ENCODE measurements around the gene KRT7.
"Not testable (repeated sequence)": the region's sequence is repeated elsewhere in the genome, so short reads cannot be mapped to it uniquely, and the experiment has no call there.

KRT7 gene

DNA sequence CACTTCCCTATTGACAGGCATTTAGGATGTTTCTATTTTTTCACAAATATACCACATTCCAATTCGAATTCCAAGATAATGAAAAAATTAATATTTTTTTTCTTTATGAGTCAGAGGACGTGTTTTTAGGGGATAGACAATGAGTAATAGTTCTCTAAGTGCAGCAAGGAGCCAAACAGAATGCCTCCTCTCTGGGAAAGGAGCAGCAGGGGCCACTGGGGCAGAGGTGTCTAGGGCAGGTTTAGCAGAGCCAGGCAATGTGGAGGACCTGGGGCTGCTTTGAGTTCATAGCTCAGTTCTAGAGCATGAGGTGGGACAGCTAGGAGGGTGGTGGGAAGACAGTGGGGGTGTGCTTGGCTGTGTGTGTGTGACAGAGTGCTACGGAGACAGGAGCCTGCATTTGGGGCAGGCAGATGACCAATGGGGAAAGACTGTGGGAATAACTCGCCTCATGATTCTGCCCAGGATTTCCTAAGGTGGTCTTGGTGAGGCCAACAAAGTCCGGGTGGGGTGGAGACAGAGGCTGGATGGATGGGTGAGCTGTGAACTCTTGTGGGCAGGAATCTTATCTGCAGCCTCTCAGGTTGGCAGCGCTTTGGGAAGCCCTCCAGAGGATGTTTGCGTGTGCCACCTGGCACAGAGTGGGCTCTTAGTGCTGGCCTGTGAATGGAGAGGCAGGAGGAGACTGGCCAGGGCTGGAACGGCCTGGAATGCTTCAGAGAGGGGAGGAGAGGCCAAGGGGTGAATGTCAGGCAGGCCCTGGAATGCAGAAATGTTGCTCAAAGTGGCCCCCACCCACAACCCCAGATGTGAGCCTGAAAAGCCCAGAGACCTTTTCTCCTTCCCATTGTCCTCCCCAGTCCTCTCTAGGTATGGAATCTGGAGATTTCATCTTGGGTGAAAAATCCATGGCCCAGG is 2.4 kb upstream of the KRT7 start:
- DNase-seq, result no peak

- no peak for DNase-seq
Measured at GRCh38 chr12:52231305-52232202, 1.5 kb upstream of the KRT7 start.

DNA sequence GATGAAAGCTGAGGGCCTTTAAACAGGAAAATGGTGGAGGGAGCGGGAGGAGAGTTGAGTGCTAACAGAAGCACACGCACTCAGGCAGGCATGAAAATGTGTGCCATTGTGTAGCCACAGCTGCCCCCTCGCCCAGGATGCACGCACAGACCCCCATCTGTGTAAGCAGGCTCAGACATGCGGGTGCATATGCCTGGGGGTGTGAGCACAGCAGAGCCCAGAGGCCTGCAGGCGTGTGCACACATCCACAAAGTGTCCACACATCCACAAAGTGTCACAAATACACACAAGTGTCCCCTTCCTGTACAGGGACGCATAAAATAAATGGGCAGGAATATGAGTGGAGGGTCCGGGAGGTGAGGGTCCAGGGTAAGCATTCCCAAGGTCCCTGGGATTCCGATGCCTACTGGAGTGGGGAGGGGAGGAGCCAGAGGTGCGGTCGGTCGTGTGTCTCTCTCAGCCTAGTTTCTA is 805 bp upstream of the KRT7 start:
- no peak for DNase-seq

- DNase-seq, result no peak
Measured at GRCh38 chr12:52233462-52234207, 592 bp downstream of the KRT7 start.

- DNase-seq, result no peak
Measured at GRCh38 chr12:52234223-52234810, 1.3 kb downstream of the KRT7 start.

DNA sequence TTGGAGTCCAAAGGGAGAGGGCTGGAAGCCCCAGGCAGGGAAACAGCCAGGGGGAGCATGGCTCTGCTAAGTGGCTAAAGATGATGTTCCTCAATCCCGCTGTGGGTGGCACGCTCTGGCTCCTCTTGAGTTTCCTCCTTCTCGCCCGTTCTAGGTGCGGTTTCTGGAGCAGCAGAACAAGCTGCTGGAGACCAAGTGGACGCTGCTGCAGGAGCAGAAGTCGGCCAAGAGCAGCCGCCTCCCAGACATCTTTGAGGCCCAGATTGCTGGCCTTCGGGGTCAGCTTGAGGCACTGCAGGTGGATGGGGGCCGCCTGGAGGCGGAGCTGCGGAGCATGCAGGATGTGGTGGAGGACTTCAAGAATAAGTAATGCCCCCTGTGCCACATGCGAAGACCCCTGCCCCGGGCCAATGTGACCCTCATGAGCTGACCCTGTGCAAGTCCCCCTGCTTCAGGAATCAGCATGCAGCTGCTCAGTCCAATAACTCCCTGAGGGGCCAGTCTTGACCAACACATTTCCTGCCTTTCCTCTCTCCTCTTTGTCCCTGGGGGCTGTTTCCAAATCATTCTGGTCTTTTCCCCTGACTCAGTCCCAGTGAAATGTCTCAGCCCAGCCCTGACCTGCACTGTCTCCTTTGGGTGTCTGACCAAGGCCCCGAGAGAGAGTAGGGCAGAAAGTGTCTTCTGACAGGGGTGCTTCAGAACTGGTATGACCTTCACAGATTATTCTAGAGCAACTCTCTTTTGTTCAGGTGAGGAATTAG is 2.1 kb downstream of the KRT7 start:
- DNase-seq, result no peak

- no peak for DNase-seq
Measured at GRCh38 chr12:52235822-52236361, 2.8 kb downstream of the KRT7 start.

DNA sequence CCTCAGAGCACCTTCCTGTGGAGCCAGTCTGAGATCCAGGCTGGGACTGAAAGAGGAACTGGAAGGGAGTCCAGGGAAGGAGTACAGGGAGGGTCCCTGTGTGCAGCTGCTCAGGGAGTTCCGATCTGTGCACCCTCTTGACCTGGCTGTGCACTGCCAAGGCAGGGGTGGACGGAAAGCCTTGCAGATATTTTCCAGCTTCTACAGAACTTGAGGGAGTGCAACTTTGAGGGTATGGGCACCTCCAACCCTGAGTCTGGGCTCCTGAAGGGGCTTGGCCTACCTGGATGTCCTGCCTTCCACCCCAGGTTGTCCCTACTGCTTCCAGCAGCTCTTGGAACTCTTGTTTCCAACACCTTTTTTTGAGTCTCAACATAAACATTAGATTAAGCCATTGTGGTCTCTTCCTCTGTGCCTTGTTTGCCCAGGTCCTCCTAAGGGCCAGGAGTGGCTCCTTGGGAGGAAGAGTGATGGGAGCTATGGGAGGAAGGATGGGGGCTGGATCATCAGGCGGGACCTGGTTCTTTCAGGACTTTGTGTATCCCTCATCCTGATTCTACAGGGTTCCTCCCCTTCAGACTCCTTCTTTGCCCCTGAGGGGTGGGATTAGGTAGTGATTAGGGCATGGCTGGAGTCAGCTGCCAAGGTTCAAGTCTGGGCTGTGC is 3.5 kb downstream of the KRT7 start:
- no peak for DNase-seq

DNA sequence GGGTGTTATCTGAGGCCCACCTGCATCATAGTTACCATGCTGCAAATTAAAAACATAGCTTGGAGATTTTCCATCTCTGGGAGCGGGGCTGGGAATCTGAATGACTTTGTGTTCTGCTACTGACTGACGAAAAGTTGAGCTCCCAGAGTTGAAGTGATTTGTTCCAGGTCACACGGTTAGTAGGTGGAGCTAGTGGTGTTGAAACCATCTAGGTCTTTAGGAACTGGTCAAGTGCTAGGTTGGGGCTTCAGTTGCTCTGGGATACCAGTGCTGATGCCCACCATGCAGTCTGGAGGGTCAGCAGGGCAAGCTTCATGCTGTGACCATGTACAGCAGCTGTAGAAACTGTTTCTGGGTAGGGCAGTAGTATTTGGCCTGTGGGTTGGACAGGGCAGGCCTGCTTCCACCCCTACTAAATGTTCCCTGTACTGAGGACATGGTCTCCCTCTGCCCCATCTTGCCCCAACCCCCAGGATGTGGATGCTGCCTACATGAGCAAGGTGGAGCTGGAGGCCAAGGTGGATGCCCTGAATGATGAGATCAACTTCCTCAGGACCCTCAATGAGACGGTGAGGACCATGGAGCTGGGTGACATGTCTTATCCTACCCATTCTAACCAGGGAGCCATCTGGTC is 5.3 kb downstream of the KRT7 start:
- no peak for DNase-seq

DNA sequence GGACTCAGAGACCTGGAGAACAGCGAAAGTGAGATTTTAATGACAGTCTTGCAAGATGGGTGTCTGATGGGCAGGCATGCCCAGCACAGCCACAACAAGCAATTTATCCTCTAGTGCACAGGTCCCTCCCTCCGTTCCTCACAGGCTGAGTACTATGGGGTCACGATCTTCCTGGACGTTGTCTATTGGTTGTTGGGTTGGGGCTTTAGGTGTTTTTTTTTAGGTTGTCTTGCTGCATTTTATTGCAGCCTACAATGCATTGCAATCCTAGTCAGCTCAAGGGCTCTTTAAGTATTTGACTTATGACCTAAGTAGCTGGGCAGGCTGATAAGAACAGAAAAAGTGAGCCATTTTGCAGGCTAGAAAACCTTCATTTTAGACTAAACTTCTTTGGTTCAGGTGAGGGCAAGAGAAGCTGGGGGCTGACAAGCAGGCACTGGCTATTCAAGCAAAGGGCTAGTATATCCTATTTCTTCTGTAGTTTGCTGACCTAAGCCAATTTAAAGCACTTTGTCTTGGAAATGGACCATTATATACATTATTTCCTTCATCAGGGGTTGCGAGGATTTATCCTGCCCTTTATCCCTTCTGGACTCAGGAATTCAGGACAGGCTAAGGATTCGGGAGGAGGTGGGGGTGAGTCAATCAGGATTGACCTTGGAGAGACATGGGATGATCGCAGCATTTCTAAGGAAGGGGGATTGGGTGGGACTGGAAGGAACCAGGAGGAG is 6.0 kb downstream of the KRT7 start:
- DNase-seq, result no peak

DNA sequence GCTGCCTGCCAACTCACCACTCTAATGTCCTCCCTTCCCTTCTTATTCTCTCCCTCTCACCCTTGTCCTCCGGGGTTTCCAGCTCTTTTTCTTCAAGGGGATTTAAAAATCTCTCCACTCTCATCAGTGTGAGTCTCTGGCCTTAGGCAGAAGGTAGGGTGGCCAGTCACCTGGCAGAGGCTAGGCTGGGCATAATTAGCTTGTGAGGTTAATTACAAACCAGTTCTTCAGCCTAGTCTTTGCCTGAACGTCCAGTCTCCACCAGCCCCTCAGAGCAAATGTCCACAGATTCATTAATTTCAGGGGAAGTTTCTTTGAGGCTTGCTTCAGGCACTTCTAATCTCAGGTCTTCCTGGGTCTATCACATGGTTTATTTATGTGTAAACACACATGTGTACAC is 6.7 kb downstream of the KRT7 start:
- no peak for DNase-seq

GRCh38 chr12:52240247-52240646 is 7.2 kb downstream of the KRT7 start:
- DNase-seq, result not testable (repeated sequence)

DNA sequence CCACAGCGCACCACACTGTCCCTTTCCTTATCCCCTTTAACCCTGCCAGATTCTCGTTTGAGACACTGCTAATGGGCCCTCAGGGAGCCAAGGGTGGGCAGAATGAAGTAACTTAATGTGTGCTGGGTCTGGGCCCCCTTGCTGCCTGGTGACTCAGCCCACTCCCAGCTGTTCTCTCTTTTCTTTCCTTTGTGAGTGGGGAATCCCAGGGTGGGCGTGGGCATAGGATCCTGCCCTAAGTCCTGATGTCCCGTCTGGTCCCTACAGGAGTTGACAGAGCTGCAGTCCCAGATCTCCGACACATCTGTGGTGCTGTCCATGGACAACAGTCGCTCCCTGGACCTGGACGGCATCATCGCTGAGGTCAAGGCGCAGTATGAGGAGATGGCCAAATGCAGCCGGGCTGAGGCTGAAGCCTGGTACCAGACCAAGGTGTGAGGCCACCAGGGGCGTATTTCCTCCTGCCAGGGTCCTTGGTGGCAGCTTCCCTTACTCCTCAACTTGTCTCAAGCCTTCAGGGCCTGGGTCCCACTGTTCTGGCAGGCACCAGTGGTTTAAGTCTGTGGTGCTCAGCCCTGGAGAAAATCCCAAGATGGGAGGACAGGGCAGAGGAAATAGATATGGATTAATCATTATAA is 8.3 kb downstream of the KRT7 start:
- no peak for DNase-seq

- no peak for DNase-seq
Measured at GRCh38 chr12:52242442-52243258, 9.6 kb downstream of the KRT7 start.

DNA sequence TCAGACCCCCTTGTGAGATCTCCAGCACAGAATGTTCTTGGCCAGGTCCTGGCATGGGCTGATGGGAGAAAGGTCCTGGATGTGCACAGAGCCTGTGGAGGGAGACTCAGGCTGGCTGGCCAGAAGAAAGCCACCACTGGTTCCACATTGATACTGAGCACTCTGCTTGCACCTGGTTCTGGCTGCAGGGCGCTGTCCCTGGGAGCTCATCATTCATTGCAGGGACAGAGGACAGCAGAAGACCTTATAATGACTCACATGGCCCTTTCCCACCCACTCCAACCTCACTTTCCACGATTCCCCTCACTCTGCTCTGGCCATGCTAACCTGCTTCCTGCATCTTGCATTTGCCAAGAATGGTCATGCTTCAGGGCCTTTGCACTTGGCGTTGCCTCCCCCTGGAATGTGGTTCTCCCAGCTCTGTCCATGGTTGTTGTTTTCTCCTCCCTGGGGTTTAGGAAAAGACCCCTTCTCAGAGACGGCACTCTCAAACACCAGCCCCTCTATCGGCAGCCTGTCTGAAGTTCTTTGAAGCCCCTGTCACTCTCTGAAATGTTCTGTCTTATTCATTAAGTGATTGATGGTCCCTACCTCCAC is 10.3 kb downstream of the KRT7 start:
- no peak for DNase-seq

DNA sequence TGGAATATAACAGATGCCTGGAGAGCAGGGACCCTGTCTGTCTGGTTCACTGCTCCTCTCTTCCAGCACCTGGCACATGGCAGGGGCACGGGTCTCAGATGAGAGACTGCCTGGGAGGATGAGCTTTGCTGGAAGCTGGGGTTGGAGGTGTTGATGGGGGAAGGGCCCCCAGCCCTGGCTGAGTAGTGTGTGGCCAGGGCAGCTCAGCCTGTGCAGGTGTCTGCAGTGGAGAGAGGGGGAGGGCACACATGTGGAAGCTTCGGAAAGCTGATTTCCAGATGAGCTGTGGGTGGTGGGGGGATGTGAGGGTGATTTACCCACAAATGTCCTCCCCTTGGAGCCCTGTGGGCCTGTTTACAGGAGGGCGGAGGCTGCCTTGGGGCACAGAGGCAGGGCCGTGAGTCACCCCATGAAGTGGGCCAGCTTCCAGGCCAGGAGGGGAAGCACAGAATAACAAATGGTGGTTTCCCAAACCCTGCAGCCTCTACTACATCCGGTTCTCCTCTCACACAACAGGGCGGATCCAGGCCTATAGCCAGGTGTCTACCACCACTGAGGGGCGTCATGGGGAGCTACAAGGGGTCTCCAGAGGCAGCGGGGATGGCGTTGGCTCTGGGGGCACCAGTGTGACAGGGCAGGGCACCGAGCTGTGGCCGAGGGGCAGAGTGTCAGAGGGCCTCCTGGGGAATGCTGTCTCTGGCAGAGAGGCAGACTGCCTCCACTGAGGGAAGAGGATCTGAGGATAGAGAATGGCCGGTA is 11.0 kb downstream of the KRT7 start:
- peak in 1 of 14 donors; percentile 61 for DNase-seq

DNA sequence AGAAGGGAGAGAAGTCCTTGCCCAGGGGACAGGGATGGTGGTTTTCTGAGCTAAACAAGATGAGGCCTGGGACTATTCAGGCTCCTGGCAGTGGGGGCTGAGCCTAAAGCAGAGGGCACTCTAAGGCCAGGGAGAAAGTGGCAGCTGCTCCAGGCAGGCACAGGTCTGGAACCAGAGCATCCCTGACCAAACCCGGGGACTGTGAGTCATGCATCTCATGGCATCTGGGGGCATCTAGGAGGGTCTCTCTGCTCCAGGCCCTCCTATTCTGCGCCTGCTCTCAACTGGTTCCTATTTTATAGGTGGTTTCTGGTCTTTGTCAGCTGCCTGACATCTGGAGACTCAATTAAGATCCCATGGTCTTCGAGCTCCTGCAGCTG is 11.6 kb downstream of the KRT7 start:
- DNase-seq, result no peak

All from C1 segment of cervical spinal cord (tissue), 14 donors.